ENCODE measurements around the gene CPT2.

Gene CPT2

DNA sequence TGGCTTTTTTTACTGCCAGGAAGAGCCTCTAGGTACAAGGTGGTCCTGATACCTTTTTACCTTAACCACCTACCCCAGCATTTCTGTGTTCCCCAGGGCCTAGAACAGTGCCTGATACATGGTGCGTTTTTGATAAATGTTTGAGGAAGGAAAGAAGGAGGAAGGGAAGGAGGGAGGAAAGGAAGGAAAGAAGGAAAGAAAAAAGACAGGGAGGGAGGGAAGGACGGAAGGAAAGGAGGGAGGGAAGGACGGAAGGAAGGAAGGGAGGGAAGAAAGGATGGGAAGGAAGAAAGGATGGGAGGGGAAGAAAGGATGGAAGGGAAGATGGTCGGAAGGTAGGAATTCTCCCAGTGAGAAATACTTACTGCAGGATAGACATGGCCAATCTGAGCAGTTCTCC lies 53.7 kb downstream of the CPT2 start:
- no peak overlapping the region for H3K9ac ChIP-seq (ENCODE audit: low read length)
- H3K36me3 ChIP-seq (replicated peaks; ENCODE audit: insufficient read depth, low read length) = peaks cover 16% of the 10 kb centered on the region; the same call in 1 of the 2 replicates
- H3K9me2 ChIP-seq (replicated peaks; ENCODE audit: insufficient read depth, low read length) = no peaks in the 10 kb centered on the region
- H3K4me2 ChIP-seq (ENCODE audit: low read depth, low read length) = no peak overlapping the region
- no peaks in the 10 kb centered on the region for H3K27me3 ChIP-seq (replicated peaks; ENCODE audit: insufficient read depth, low read length)
- no peak for DNase-seq
- peaks cover 6% of the 10 kb centered on the region for H3K4me1 ChIP-seq (ENCODE audit: low read length)
- no peak overlapping the region for H3K4me3 ChIP-seq (ENCODE audit: low read length)
- H3F3A ChIP-seq (ENCODE audit: insufficient read depth, low read length) = no peaks in the 10 kb centered on the region
- H3K79me2 ChIP-seq (ENCODE audit: low read length) = no peaks in the 10 kb centered on the region
- no peaks in the 10 kb centered on the region for H4K20me1 ChIP-seq (ENCODE audit: insufficient read depth, low read length)
- no peak overlapping the region for H2AFZ ChIP-seq (ENCODE audit: low read length)
- H3K27ac ChIP-seq (ENCODE audit: low read length) = no peak overlapping the region
- H3K9me3 ChIP-seq (replicated peaks; ENCODE audit: insufficient read depth, low read length) = no peaks in the 10 kb centered on the region
- TF ChIP-seq EZH2phosphoT487 (IDR thresholded peaks at IDR 0.05; ENCODE audit: low read length) (no peak), EZH2 (optimal IDR thresholded peaks at IDR 0.05; ENCODE audit: low read depth, low read length) (no peak)
- TF ChIP-seq, protein P1, sequence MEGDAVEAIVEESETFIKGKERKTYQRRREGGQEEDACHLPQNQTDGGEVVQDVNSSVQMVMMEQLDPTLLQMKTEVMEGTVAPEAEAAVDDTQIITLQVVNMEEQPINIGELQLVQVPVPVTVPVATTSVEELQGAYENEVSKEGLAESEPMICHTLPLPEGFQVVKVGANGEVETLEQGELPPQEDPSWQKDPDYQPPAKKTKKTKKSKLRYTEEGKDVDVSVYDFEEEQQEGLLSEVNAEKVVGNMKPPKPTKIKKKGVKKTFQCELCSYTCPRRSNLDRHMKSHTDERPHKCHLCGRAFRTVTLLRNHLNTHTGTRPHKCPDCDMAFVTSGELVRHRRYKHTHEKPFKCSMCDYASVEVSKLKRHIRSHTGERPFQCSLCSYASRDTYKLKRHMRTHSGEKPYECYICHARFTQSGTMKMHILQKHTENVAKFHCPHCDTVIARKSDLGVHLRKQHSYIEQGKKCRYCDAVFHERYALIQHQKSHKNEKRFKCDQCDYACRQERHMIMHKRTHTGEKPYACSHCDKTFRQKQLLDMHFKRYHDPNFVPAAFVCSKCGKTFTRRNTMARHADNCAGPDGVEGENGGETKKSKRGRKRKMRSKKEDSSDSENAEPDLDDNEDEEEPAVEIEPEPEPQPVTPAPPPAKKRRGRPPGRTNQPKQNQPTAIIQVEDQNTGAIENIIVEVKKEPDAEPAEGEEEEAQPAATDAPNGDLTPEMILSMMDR (IDR thresholded peaks at IDR 0.05; ENCODE audit: low read length) = no peak

DNA sequence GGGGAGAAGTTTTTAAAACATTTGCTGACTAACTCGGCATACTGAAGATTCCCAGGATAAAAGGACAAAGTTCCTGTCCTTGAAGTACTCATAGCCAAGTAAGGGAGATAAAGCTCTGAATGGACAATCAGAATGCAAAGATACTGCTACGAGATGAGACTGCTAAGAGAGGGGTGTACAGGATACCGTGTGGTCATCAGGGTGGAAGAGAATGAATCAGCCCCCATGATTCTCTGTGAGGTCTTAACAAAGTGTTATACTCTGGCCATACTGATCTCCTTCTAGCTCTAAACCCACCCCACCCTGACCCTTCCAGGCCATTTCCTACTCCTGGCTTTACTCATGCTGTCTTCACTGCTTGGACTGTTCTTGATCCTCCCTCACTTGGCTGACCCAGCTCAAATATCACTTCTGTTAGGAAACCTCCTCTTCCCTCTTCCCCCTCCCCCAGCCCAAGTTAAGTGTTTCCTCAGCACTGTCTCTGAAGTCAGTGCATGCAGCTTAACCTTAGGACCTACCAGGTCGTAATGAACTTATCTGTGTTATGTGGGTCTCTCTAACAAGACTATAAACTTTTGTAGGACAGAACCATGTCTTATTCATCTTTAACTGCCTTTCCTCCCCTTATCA lies 57.5 kb downstream of the CPT2 start:
- Histone ChIP-seq H4K20me1 (ENCODE audit: insufficient read depth, low read length) (no peaks in the 10 kb centered on the region), H3K79me2 (ENCODE audit: low read length) (no peaks in the 10 kb centered on the region; the same call in 1 of the 2 replicates), H2AFZ (ENCODE audit: low read length) (no peak overlapping the region), H3K27ac (ENCODE audit: low read length) (no peak overlapping the region), H3F3A (ENCODE audit: insufficient read depth, low read length) (0 out of 2 replicates have a peak, but pooled peaks cover 2% of the 10 kb centered on the region), H3K4me1 (ENCODE audit: low read length) (peaks cover 4% of the 10 kb centered on the region), H3K27me3 (replicated peaks; ENCODE audit: insufficient read depth, low read length) (no peaks in the 10 kb centered on the region), H3K4me2 (ENCODE audit: low read depth, low read length) (no peak overlapping the region), H3K9ac (ENCODE audit: low read length) (no peak overlapping the region), H3K4me3 (ENCODE audit: low read length) (no peak overlapping the region), H3K36me3 (replicated peaks; ENCODE audit: insufficient read depth, low read length) (peaks cover 12% of the 10 kb centered on the region; the same call in 1 of the 2 replicates), H3K9me2 (replicated peaks; ENCODE audit: insufficient read depth, low read length) (no peaks in the 10 kb centered on the region), H3K9me3 (replicated peaks; ENCODE audit: insufficient read depth, low read length) (no peaks in the 10 kb centered on the region)
- no peak for DNase-seq
- TF ChIP-seq, protein P1 (IDR thresholded peaks at IDR 0.05; ENCODE audit: low read length) = no peak
- TF ChIP-seq EZH2 (optimal IDR thresholded peaks at IDR 0.05; ENCODE audit: low read depth, low read length) (no peak), EZH2phosphoT487 (IDR thresholded peaks at IDR 0.05; ENCODE audit: low read length) (no peak)

DNA sequence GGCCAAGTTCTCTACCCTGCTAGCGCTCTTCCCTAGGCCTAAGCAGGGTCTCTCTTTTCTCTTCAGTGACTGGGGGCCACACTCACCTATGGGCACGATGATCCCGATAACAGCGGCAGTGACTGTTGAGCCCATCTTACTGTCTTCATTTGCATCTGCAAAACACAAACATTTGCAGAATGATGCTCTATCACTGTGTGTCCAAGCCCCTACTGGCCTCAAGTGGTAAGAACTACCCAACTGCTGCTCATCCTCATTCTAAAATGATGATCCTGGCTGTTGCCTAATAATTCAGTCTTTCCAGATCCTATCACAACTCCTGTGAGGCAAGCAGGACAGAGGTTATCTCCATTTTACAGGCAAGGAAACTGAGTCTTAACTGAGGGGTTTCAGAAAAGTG lies 58.4 kb downstream of the CPT2 start:
- H3K4me3 ChIP-seq (ENCODE audit: low read length) = no peak overlapping the region
- no peaks in the 10 kb centered on the region for H3K9me3 ChIP-seq (replicated peaks; ENCODE audit: insufficient read depth, low read length)
- H3K9ac ChIP-seq (ENCODE audit: low read length) = no peak overlapping the region
- no peak overlapping the region for H3K4me2 ChIP-seq (ENCODE audit: low read depth, low read length)
- TF ChIP-seq, protein P1 (IDR thresholded peaks at IDR 0.05; ENCODE audit: low read length) = no peak
- TF ChIP-seq EZH2 (optimal IDR thresholded peaks at IDR 0.05; ENCODE audit: low read depth, low read length) (no peak), EZH2phosphoT487 (IDR thresholded peaks at IDR 0.05; ENCODE audit: low read length) (no peak)
- no peaks in the 10 kb centered on the region for H3K27me3 ChIP-seq (replicated peaks; ENCODE audit: insufficient read depth, low read length)
- H3K9me2 ChIP-seq (replicated peaks; ENCODE audit: insufficient read depth, low read length) = no peaks in the 10 kb centered on the region
- DNase-seq = no peak
- H3K36me3 ChIP-seq (replicated peaks; ENCODE audit: insufficient read depth, low read length) = peaks cover 12% of the 10 kb centered on the region; the same call in 1 of the 2 replicates
- no peak overlapping the region for H2AFZ ChIP-seq (ENCODE audit: low read length)
- peaks cover 12% of the 10 kb centered on the region for H3K4me1 ChIP-seq (ENCODE audit: low read length)
- no peak overlapping the region for H3K27ac ChIP-seq (ENCODE audit: low read length)
- peaks cover 11% of the 10 kb centered on the region; the same call in 1 of the 2 replicates for H3F3A ChIP-seq (ENCODE audit: insufficient read depth, low read length)
- H3K79me2 ChIP-seq (ENCODE audit: low read length) = no peaks in the 10 kb centered on the region; the same call in 1 of the 2 replicates
- no peaks in the 10 kb centered on the region for H4K20me1 ChIP-seq (ENCODE audit: insufficient read depth, low read length)

All from MM.1S (cell line).